Transverse colon (tissue), 4 donors: Measurements from ENCODE around the gene P3H2.

Source experiments
- POLR2A ChIP-seq: fragments of 450-650 bp; IDR thresholded peaks from one replicate; pipeline ENCODE4 v1.6.1; 2016; ENCODE audit warnings: antibody characterized with exemption, mild to moderate bottlenecking, moderate library complexity
- POLR2AphosphoS5 ChIP-seq, 3 donors: sonication (generic); formaldehyde crosslinking; IDR thresholded peaks; one replicate each; pipeline ENCODE4 v1.6.1; 2016; ENCODE audit warnings: antibody characterized with exemption in 3 of 3
- TF ChIP-seq, protein P1 (sequence below), 5 experiments: fragments of 200-600 bp in 3 of 5; fragments of 450-650 bp in 2 of 5; sonication (generic) in 3 of 5; IDR thresholded peaks; 1 replicate in 2 of 5; 2 replicates in 3 of 5; pipeline ENCODE4 v1.5.1; 2016 to 2017; ENCODE audit warnings: antibody characterized with exemption in 5 of 5, inconsistent platforms in 3 of 5, mild to moderate bottlenecking in 2 of 5, moderate library complexity in 1 of 5

DNA sequence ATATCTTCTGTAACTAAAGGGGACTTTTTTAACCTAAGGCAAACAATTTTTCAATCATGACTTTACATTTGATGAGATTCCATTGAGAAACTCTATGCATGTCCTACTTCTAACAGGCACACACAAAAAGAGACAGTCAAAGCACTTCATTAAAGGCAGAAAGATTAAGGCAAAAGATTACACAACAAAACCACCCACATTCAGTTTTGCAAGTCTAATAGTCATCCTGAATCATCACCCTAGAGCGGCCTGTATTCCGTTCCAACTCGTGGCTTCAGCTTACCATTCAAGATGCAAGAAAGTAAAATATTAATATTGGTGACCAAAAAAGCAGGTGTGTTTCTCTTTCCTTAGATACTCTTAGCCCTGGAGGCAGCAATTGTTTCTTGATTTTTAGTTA, 205.9 kb downstream of the P3H2 start:
- TF ChIP-seq POLR2AphosphoS5 (IDR thresholded peaks at IDR 0.05) = no peak
- TF ChIP-seq, protein P1, sequence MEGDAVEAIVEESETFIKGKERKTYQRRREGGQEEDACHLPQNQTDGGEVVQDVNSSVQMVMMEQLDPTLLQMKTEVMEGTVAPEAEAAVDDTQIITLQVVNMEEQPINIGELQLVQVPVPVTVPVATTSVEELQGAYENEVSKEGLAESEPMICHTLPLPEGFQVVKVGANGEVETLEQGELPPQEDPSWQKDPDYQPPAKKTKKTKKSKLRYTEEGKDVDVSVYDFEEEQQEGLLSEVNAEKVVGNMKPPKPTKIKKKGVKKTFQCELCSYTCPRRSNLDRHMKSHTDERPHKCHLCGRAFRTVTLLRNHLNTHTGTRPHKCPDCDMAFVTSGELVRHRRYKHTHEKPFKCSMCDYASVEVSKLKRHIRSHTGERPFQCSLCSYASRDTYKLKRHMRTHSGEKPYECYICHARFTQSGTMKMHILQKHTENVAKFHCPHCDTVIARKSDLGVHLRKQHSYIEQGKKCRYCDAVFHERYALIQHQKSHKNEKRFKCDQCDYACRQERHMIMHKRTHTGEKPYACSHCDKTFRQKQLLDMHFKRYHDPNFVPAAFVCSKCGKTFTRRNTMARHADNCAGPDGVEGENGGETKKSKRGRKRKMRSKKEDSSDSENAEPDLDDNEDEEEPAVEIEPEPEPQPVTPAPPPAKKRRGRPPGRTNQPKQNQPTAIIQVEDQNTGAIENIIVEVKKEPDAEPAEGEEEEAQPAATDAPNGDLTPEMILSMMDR (IDR thresholded peaks at IDR 0.05) = no peak
- TF ChIP-seq POLR2A = no peak
